MM.1S (cell line): ENCODE data around the gene YWHAH.

Source experiments
- EZH2 ChIP-seq: fragments of 300-600 bp; sonication (generic); optimal IDR thresholded peaks from 2 replicates; pipeline ENCODE3; 2017; ENCODE audit warnings: low read depth, mild to moderate bottlenecking, antibody characterized with exemption, low read length, mixed read lengths
- TF ChIP-seq, protein P1 (sequence below): fragments of 300-600 bp; sonication (generic); IDR thresholded peaks from 2 replicates; pipeline ENCODE4 v1.5.1; 2016; ENCODE audit warnings: antibody characterized with exemption, low read length, mixed read lengths

DNA sequence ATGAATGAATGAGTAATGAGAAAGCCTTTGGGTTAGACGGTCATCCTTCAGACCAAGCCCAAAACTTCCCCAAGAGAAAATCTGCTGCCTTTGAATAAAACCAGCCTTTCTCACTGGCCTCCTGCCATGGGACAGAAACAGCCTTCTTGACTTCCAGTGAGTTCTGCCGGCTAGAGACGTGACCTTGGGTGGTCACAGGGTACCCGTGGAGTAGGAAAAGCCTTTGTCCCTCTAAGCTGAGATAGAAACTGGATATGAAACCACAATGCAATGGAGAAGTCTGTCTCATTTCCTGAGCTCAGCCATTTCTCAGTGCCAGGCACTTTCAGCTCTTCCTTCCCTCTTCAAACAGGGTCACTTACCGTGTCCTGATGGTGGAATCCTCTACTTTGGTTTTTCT is 21.2 kb upstream of the YWHAH start:
- TF ChIP-seq EZH2: no peak
- TF ChIP-seq, protein P1, sequence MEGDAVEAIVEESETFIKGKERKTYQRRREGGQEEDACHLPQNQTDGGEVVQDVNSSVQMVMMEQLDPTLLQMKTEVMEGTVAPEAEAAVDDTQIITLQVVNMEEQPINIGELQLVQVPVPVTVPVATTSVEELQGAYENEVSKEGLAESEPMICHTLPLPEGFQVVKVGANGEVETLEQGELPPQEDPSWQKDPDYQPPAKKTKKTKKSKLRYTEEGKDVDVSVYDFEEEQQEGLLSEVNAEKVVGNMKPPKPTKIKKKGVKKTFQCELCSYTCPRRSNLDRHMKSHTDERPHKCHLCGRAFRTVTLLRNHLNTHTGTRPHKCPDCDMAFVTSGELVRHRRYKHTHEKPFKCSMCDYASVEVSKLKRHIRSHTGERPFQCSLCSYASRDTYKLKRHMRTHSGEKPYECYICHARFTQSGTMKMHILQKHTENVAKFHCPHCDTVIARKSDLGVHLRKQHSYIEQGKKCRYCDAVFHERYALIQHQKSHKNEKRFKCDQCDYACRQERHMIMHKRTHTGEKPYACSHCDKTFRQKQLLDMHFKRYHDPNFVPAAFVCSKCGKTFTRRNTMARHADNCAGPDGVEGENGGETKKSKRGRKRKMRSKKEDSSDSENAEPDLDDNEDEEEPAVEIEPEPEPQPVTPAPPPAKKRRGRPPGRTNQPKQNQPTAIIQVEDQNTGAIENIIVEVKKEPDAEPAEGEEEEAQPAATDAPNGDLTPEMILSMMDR: no peak
